Spleen (tissue), 7 donors: Measurements from ENCODE around the gene MBD3L4.

Source experiments
- CTCF ChIP-seq, 11 experiments: fragments of 200-600 bp in 7 of 11; fragments of 450-650 bp in 4 of 11; sonication (generic) in 4 of 11; IDR thresholded peaks in 8 of 11; conservative IDR thresholded peaks in 3 of 11; 1 replicate in 7 of 11; 2 replicates in 4 of 11; pipeline versions ENCODE4 v1.4.0 to v1.8.0; 2016 to 2021; ENCODE audit warnings: antibody characterized with exemption in 11 of 11, inconsistent platforms in 4 of 11, mild to moderate bottlenecking in 1 of 11
- POLR2A ChIP-seq, 3 donors: fragments of 450-650 bp; IDR thresholded peaks; one replicate each; pipeline ENCODE4 v1.5.1; 2017; ENCODE audit warnings: antibody characterized with exemption in 3 of 3, mild to moderate bottlenecking in 1 of 3
- POLR2AphosphoS5 ChIP-seq, 3 donors: sonication (generic); formaldehyde crosslinking; IDR thresholded peaks; one replicate each; pipeline ENCODE4 v1.5.1; 2017; ENCODE audit warnings: antibody characterized with exemption in 3 of 3
- donor health status: DM: no; HTN: no; CAD: no; lungs with moderate emphysema.
- donor health status: DM: no; HTN: no; CAD: no.
- donor health status: DM: no; HTN: no; CAD: no.

GRCh38 chr19:6996810-6997209, 43.2 kb downstream of the MBD3L4 start:
- TF ChIP-seq CTCF (IDR thresholded peaks at IDR 0.05 in 8 of 11, conservative IDR thresholded peaks at IDR 0.05 in 3 of 11) (no peak), POLR2AphosphoS5 (IDR thresholded peaks at IDR 0.05) (no peak), POLR2A (IDR thresholded peaks at IDR 0.05) (no peak)
